ENCODE data around the gene RPL18A. TPM values are rescaled to one million over a fixed set of nuclear protein-coding genes. Genes with fewer than 3 reads are reported as not detected.

The RPL18A gene
- total and polyA plus RNA-seq, 2 of the 13 experiments (the other 11 are each of a cell fraction or from before 2014, with no cell fraction given) = 1,471 to 2,004 TPM

- no TSS peak for BruUV-seq (replicated peaks)
- ATAC-seq (no peak; the same call in 2 of the 3 replicates), FAIRE-seq (no peak), DNase-seq (ENCODE audit: low spot score) (no peak)
- Histone ChIP-seq H3K9ac (ENCODE audit: insufficient read depth, low read depth, low read length) (no peak overlapping the region), H3K9me3 (ENCODE audit: low read length) (no peaks in the 10 kb centered on the region), H3K36me3 (replicated peaks in 1 of 2; ENCODE audit: control insufficient read depth in 1 of 2, insufficient read depth in 2 of 2, low read length in 2 of 2) (peaks cover 0 to 4% of the 10 kb centered on the region in 2 experiments; a peak in 2 of 5 replicates), H2AFZ (ENCODE audit: low read length) (no peak overlapping the region), H3K4me2 (ENCODE audit: low read depth, low read length) (no peak overlapping the region), H4K20me1 (ENCODE audit: insufficient read depth, low read length) (peaks cover 11% of the 10 kb centered on the region), H3K79me2 (ENCODE audit: insufficient read depth, low read length) (no peaks in the 10 kb centered on the region), H3K27me3 (ENCODE audit: control insufficient read depth in 1 of 2, insufficient read depth in 2 of 2, low read length in 2 of 2) (peaks cover 6 to 31% of the 10 kb centered on the region in 2 experiments; a peak in 4 of 5 replicates), H3K4me1 (ENCODE audit: insufficient read depth, low read length) (peaks cover 43% of the 10 kb centered on the region), H3K27ac (ENCODE audit: extremely low read length, insufficient read depth, low read length) (no peak overlapping the region), H3K4me3 (replicated peaks in 1 of 3; ENCODE audit: insufficient read depth in 1 of 3, low read depth in 2 of 3, low read length in 3 of 3) (no peak overlapping the region)
- WGBS (ENCODE audit: low lambda C conversion rate) = 39% methylated on average over 5 of the region's 11 CpGs
- ChIA-PET POLR2A (interaction anchor here (4.3 kb wide), 1 partner anchor 10 kb away, joined by 26 read pairs; the partner anchor contains the start of gene RPL18A), CTCF (ENCODE audit: low intra/inter-chr PET ratio, low total read pairs) (interaction anchor here (3.6 kb wide), 1 partner anchor 63 kb away, joined by 32 read pairs; the partner anchor contains the start of gene CCDC124)
- no peak for TF ChIP-seq ZSCAN25 (CRISPR knock-in tag; IDR thresholded peaks at IDR 0.05)
- TF ChIP-seq ZNF770 (CRISPR knock-in tag; IDR thresholded peaks at IDR 0.05) = peak; percentile 92
- in situ Hi-C loops (cut with HindIII; ENCODE audit: extremely low pct_ligation_motif_present, low pct_unique_long_range_greater_than_20kb) = loop anchor here (5.0 kb wide), 2 partner anchors 63 to 123 kb away; partner anchors contain the start of gene CCDC124
- intact Hi-C loops (cut with micrococcal nuclease; ENCODE audit: unreplicated experiment) = no loop called here
Measured at GRCh38 chr19:17869114-17869608, 9.5 kb downstream of the RPL18A start.

- ChIA-PET CTCF (ENCODE audit: low intra/inter-chr PET ratio, low total read pairs) (interaction anchor here (1.2 to 3.6 kb wide), 3 partner anchors 61 to 126 kb away, joined by 4 to 32 read pairs (median 10); partner anchors contain the start of gene CCDC124), POLR2A (interaction anchor here (0.7 to 4.3 kb wide), 3 partner anchors 12 to 127 kb away, joined by 3 to 26 read pairs (median 9); partner anchors contain the start of genes CCDC124 and RPL18A)
- no peak for DNase-seq (ENCODE audit: low spot score)
- no peaks in the 10 kb centered on the region for H4K20me1 ChIP-seq (ENCODE audit: insufficient read depth, low read length)
- WGBS (ENCODE audit: low lambda C conversion rate) = 45% methylated on average over 6 of the region's 10 CpGs
- H3K36me3 ChIP-seq (replicated peaks in 1 of 2; ENCODE audit: control insufficient read depth in 1 of 2, insufficient read depth in 2 of 2, low read length in 2 of 2) = no peaks in the 10 kb centered on the region
- H3K4me2 ChIP-seq (ENCODE audit: low read depth, low read length) = peak overlapping the region; percentile 49; the same call in 1 of the 2 replicates
- in situ Hi-C loops (cut with HindIII; ENCODE audit: extremely low pct_ligation_motif_present, low pct_unique_long_range_greater_than_20kb) (no loop called here), intact Hi-C loops (cut with micrococcal nuclease; ENCODE audit: unreplicated experiment) (loop anchor here (5.0 kb wide), 1 partner anchor 126 kb away; no protein-coding TSS in a partner anchor)
- peaks cover 6 to 38% of the 10 kb centered on the region in 2 experiments; a peak in 4 of 5 replicates for H3K27me3 ChIP-seq (ENCODE audit: control insufficient read depth in 1 of 2, insufficient read depth in 2 of 2, low read length in 2 of 2)
- H3K4me3 ChIP-seq (replicated peaks in 1 of 3; ENCODE audit: insufficient read depth in 1 of 3, low read depth in 2 of 3, low read length in 3 of 3) = no peak overlapping the region
- TF ChIP-seq ZNF652 (CRISPR knock-in tag; IDR thresholded peaks at IDR 0.05; ENCODE audit: borderline replicate concordance, low read depth) (0 out of 2 replicates have a peak, but pooled peaks have one; percentile 38), ZNF768 (CRISPR knock-in tag; IDR thresholded peaks at IDR 0.05) (peak; percentile 87), EZH2 (conservative IDR thresholded peaks at IDR 0.05; ENCODE audit: low read depth, low read length) (0 out of 2 replicates have a peak, but pooled peaks have one; percentile 45), GLMP (CRISPR knock-in tag; IDR thresholded peaks at IDR 0.05; ENCODE audit: borderline replicate concordance) (no peak), LCORL (IDR thresholded peaks at IDR 0.05) (peak; percentile 54; the same call in 1 of the 2 replicates), LCORL (CRISPR knock-in tag; IDR thresholded peaks at IDR 0.05) (no peak), ZNF24 (IDR thresholded peaks at IDR 0.05) (0 out of 2 replicates have a peak, but pooled peaks have one; percentile 28), ZNF567 (CRISPR knock-in tag; IDR thresholded peaks at IDR 0.05; ENCODE audit: borderline replicate concordance) (no peak)
- no TSS peak for BruUV-seq (replicated peaks)
- H3K27ac ChIP-seq (ENCODE audit: extremely low read length, insufficient read depth, low read length) = no peak overlapping the region
- H3K9me3 ChIP-seq (ENCODE audit: low read length) = no peaks in the 10 kb centered on the region
- no peak for ATAC-seq
- no peak overlapping the region for H3K9ac ChIP-seq (ENCODE audit: insufficient read depth, low read depth, low read length)
- FAIRE-seq = no peak
- H3K4me1 ChIP-seq (ENCODE audit: insufficient read depth, low read length) = peaks cover 32% of the 10 kb centered on the region
- H3K79me2 ChIP-seq (ENCODE audit: insufficient read depth, low read length) = no peaks in the 10 kb centered on the region
- H2AFZ ChIP-seq (ENCODE audit: low read length) = no peak overlapping the region
Measured at GRCh38 chr19:17871032-17871877, 11.5 kb downstream of the RPL18A start.

Measured in HepG2 (cell line).